Measurements from ENCODE around the gene ABCC2.
"Not testable (repeated sequence)": the region's sequence is repeated elsewhere in the genome, so short reads cannot be mapped to it uniquely, and the experiment has no call there.

Gene ABCC2

GRCh38 chr10:99858849-99859248, 76.4 kb downstream of the ABCC2 start:
- no peak for DNase-seq

DNA sequence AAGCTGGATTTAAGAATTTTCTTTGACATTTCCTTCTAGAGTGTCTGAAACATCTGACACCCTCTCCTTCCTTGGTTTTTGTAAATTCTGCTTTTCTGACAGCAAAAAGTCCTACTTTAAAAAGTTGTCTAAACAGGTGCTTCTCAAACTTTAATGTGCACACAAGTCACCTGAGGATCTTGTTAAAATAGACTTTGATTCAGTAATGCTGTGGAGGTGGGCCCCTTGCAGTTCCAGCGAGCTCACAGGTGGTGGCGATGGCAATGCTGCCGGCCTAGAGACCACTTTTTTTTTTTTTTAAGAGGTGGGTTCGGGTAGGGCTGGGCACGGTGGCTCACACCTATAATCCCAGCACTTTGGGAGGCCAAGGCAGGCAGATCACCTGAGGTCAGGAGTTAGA, 77.1 kb downstream of the ABCC2 start:
- no peak for DNase-seq

GRCh38 chr10:99860466-99860865, 78.0 kb downstream of the ABCC2 start:
- DNase-seq = no peak

DNA sequence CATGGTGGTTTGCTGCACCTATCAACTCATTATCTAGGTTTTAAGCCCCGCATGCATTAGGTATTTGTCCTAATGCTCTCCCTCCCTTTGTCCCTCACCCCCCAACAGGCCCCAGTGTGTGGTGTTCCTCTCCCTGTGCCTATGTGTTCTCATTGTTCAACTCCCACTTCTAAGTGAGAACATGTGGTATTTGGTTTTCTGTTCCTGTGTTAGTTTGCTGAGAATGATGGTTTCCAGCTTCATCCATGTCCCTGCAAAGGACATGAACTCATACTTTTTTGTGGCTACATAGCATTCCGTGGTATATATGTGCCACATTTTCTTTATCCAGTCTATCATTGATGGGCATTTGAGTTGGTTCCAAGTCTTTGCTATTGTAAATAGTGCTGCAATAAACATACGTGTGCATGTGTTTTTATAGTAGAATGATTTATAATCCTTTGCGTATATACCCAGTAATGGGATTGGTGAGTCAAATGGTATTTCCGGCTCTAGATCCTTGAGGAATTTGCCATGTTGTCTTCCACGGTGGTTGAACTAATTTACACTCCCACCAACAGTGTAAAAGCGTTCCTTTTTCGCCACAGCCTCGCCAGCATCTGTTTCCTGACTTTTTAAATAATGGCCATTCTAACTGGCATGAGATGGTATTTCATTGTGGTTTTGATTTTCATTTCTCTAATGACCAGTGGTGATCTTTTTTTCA, 81.2 kb downstream of the ABCC2 start:
- not testable (repeated sequence) for DNase-seq

GRCh38 chr10:99867250-99867649, 84.8 kb downstream of the ABCC2 start:
- DNase-seq = not testable (repeated sequence)

DNA sequence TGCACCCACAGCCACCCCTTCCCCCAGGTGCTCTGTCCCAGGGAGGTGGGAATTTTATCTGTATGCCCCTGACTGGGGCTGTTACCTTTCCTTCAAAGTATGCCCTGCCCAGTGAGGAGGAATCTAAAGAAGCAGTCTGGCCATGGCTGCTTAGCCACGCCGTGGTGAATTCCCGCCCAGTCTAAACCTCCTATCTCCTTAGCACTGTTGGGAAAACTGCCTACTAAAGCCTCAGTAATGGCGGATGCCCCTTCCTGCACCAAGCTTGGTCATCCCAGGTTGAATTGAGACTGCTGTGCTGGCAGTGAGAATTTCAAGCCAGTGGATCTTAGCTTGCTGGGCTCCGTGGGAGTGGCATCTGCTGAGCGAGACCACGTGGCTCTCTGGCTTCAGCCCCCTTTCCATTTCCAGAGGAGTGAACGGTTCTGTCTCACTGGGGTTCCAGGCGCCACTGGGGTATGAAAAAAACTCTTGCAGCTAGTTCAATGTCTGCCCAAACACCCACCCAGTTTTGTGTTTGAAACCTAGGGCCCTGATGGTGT, 87.2 kb downstream of the ABCC2 start:
- DNase-seq = no peak

- no peak for DNase-seq
These were observed 87.8 kb downstream of the ABCC2 start for GRCh38 chr10:99870123-99870730.

DNA sequence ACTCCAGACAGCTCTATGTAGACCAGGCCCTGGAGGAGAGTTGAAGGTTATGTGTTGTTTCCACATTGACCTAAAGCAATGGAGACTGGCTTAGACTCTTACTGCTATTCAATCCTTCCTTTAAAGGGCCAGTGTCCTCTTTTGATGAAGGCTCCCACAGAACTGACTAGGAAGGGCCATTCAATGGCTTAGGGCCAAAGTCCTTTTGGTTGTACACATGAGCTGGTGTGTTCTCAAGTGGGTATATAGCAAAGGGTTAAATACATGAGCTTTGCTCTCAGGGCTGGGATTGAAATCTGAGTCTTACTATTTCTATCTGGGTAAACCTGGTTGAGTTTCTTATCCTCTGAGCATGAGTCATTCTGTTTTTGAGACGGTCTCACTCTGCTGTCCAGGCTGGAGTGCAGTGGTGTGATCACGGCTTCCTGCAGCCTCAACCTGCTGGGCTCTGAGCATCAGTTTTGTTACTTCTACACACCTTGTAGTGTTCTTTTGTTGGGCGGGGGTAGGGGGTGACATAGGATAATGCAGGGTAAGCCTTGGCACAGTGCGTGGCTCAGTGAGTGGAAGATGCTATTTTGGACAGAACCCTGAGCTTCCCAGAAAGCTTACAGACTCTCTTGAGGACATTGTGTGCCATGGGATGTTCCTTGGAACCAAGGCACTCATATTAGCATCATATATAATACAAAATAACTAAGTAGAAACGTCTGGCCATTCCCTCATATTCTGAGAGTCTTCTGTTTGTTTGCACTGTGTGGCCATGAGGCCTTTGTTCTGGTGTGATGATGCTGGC, 90.1 kb downstream of the ABCC2 start:
- no peak for DNase-seq

DNA sequence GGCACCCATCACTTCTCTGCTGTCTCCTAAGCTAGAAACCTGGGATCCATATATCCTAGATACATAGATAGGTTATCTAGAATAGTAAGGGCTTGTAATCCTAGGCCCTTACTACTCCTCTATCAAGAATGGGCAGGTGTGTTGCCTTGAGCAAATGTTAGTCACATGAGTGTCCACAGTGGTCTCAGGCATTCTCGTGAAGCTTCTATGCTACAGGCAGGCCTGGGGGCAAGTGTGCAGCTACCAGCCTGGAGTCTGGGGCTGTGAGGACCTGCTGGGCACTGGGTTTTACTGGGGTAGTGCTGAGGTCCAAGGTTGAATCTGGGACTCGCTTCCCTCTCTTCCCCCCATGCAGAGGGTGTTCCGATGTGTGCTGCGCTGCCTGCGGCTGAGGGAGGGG, 91.4 kb downstream of the ABCC2 start:
- DNase-seq = no peak

DNA sequence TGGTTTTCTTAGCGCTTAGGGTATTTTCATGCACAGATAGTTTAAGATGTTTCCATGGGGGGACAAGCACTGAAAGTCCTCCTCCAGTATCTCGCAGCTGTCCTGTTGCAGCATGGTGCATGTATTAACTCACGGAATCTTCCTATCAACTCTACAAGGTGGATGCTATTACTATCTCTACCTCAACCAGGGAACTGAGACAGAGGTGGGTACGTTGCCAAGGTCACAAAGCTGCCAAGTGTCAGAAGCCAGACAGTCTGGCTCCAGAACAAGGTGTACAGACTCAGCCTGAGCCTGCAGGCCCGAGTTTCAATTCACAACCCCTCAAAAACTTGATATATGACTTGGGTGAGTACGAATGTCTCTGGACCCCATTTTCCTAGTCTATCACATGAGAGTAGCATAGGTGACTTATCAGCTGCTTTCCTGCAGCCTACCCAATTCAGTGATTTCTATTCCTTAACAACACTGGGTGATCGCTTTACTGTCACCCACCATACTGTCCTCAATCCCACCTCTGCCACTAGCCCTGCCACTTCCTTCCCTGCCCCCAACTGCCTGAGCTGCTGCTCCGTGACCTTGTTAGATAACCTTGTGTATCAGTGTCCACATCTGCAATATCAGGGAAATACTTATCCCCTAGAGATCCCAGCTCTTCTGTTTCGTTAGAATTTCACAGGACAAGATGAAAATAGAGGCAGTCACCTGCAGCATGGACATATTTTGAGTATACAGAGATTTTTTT, 92.1 kb downstream of the ABCC2 start:
- no peak for DNase-seq

DNA sequence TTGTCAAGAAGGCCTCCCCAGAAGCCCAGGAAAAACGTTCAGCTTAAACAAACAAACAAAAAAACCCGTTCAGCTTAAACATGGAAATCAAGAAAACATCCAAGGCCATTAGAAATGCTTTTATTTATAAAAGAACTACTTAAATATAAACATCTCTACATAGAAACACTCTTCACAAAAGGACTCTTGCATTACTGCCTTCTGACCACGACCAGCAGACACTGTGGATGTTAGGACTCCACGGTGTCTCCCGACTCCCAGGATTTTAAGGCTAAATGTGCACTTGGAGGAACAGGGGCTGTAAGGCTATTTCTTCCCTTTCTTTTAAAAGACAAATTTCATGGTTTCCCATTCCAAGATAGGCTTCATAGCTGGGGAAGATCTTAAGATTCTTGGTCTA, 93.0 kb downstream of the ABCC2 start:
- DNase-seq = no peak

DNA sequence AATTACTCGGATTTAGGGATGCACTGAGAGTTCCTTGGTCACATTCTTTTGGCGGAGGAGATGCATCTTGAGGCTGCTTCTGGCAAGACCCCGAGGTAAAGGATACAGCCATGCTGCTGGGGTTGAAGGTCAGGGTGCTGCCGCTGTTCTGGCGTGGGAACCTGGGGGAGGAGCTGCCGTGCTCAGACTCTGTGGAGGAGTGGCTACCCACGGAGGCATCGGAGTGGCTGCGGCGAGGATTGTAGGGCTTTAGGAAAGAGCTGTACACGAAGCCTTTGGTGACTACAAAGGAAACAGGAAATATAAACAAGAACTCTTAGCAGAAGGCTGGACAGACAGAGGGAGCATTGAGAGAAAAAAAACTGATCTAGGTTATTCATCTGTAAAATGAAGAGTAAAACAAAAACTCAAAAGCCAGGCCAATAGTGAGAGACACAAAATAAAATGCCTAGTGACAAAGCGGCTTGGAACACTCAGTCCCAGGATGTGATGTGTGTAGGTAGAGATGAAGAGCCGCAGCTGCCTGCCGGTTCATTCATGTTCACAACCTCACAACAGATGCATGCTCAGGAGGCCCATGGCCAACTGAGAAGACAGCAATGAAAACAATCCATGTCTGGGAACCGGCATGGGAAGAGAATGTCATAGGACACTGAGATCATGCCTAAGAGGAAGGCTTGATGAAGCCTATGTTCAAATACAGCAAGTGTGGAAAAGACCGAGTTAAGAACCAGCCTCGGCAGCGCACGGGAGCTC, 97.8 kb downstream of the ABCC2 start:
- no peak for DNase-seq

DNA sequence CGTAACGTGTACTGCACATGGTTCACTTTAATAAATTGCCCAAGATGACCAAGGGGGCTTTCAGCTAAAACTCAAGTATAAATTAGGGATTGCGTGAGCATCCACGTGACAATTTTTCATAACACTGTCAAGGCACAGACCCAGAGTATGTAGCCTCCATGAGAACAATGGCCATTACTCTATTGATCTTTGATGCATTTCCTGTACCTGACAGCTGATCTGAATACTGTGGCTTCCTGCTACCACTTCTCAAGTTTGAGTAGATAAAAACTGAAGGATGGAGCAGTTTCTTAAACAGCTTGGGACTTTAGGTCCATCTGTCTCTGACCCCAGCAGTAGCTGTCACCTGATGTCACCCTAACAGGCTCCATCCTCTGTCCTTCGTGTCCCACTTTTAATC, 98.9 kb downstream of the ABCC2 start:
- no peak for DNase-seq

GRCh38 chr10:99883523-99883922, 101.1 kb downstream of the ABCC2 start:
- DNase-seq = no peak

- no peak for DNase-seq
These were observed 106.2 kb downstream of the ABCC2 start for GRCh38 chr10:99888622-99889021.

- no peak for DNase-seq
These were observed 112.2 kb downstream of the ABCC2 start for GRCh38 chr10:99894613-99895012.

DNA sequence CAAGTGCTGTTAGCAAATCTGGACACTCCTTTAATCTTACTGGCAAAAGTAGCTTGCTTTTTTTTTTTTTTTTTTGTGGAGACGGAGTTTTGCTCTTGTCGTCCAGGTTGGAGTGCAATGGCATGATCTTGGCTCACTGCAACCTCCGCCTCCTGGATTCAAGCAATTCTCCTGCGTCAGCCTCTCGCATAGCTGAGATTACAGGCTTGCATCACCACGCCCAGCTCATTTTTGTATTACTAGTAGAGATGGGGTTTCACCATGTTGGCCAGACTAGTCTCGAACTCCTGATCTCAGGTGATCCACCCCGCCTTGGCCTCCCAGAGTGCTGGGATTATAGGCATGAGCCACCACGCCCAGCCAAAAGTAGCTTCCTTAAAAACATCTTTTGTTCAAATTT, 112.6 kb downstream of the ABCC2 start:
- DNase-seq = not testable (repeated sequence)

- no peak for DNase-seq
These were observed 113.4 kb downstream of the ABCC2 start for GRCh38 chr10:99895867-99896266.
